Measurements from ENCODE around the gene SENP2.

GRCh38 chr3:185561958-185562357 lies 24.1 kb upstream of the SENP2 start:
- TF ChIP-seq REST (IDR thresholded peaks at IDR 0.05; ENCODE audit: low read depth) (no peak), CTCF (IDR thresholded peaks at IDR 0.05 in 2 of 3, conservative IDR thresholded peaks at IDR 0.05 in 1 of 3; ENCODE audit: borderline replicate concordance in 1 of 3, insufficient read depth in 1 of 3, low read depth in 2 of 3, low read length in 2 of 3) (no peak), POLR2A (IDR thresholded peaks at IDR 0.05; ENCODE audit: borderline replicate concordance, extremely low read depth, insufficient read depth, insufficient read length) (no peak), ZNF274 (IDR thresholded peaks at IDR 0.05; ENCODE audit: low read depth, low read length) (no peak), MAX (IDR thresholded peaks at IDR 0.05) (no peak), SIN3A (IDR thresholded peaks at IDR 0.05; ENCODE audit: low read depth) (no peak), ZBTB33 (IDR thresholded peaks at IDR 0.05; ENCODE audit: extremely low read depth, insufficient replicate concordance, low read length) (no peak)
